ENCODE measurements around the gene ANKRD40. TPM values are rescaled to one million over a fixed set of nuclear protein-coding genes. Genes with fewer than 3 reads are reported as not detected.

ANKRD40 gene
- total and polyA plus RNA-seq, 9 of the 15 experiments (the other 6 are each of a cell fraction or from before 2014, with no cell fraction given), result 9.0 to 28.9 (median 27.7) TPM

GRCh38 chr17:50708050-50709000 lies 611 bp upstream of the ANKRD40 start (continued):
- no peak for TF ChIP-seq ZBTB17 (CRISPR knock-in tag; IDR thresholded peaks at IDR 0.05)
- no peak for TF ChIP-seq GATAD2B (IDR thresholded peaks at IDR 0.05; ENCODE audit: borderline replicate concordance)
- TF ChIP-seq TFE3 (CRISPR knock-in tag; IDR thresholded peaks at IDR 0.05), result no peak
- no peak for TF ChIP-seq THRAP3 (IDR thresholded peaks at IDR 0.05; ENCODE audit: borderline replicate concordance)
- no peak for TF ChIP-seq MAX (CRISPR knock-in tag; IDR thresholded peaks at IDR 0.05)
- TF ChIP-seq HDAC8 (tag; IDR thresholded peaks at IDR 0.05), result no peak
- TF ChIP-seq NFE2 (IDR thresholded peaks at IDR 0.05; ENCODE audit: low read depth), result no peak
- TF ChIP-seq MCM5 (IDR thresholded peaks at IDR 0.05; ENCODE audit: low read depth), result no peak
- no peak for TF ChIP-seq PATZ1 (CRISPR knock-in tag; IDR thresholded peaks at IDR 0.05; ENCODE audit: borderline replicate concordance)
- TF ChIP-seq FOXP1 (CRISPR knock-in tag; IDR thresholded peaks at IDR 0.05), result 0 out of 2 replicates have a peak, but pooled peaks have one; percentile 12
- TF ChIP-seq PHF8 (IDR thresholded peaks at IDR 0.05; ENCODE audit: borderline replicate concordance, low read length), result no peak
- no peak for TF ChIP-seq JUN (IDR thresholded peaks at IDR 0.05; ENCODE audit: borderline replicate concordance, low read depth, low read length)
- no peak for TF ChIP-seq JUN (CRISPR knock-in tag; IDR thresholded peaks at IDR 0.05; ENCODE audit: borderline replicate concordance)
- no peak for TF ChIP-seq DACH1 (IDR thresholded peaks at IDR 0.05; ENCODE audit: partially characterized antibody)
- TF ChIP-seq MXI1 (IDR thresholded peaks at IDR 0.05; ENCODE audit: low read depth, low read length), result no peak
- no peak for TF ChIP-seq THAP12 (CRISPR knock-in tag; IDR thresholded peaks at IDR 0.05)
- 0 out of 2 replicates have a peak, but pooled peaks have one; percentile 6 for TF ChIP-seq TAL1 (IDR thresholded peaks at IDR 0.05)
- peak; percentile 30; the same call in 1 of the 2 replicates for TF ChIP-seq LEF1 (IDR thresholded peaks at IDR 0.05)
- TF ChIP-seq MXD1 (CRISPR knock-in tag; IDR thresholded peaks at IDR 0.05; ENCODE audit: borderline replicate concordance, poor library complexity, severe bottlenecking), result no peak
- peak; percentile 13; the same call in 1 of the 2 replicates for TF ChIP-seq ZNF175 (CRISPR knock-in tag; IDR thresholded peaks at IDR 0.05; ENCODE audit: low read depth)
- no peak for TF ChIP-seq ZNF408 (CRISPR knock-in tag; IDR thresholded peaks at IDR 0.05; ENCODE audit: low read depth)
